ENCODE data around the gene CMC1. TPM values are rescaled to one million over a fixed set of nuclear protein-coding genes. Genes with fewer than 3 reads are reported as not detected.
"Not testable (repeated sequence)": the region's sequence is repeated elsewhere in the genome, so short reads cannot be mapped to it uniquely, and the experiment has no call there.

CMC1 gene, protein sequence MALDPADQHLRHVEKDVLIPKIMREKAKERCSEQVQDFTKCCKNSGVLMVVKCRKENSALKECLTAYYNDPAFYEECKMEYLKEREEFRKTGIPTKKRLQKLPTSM
- total RNA-seq (2014; rRNA removed; shearing (Covaris generic)): 18.8 and 21.3 TPM in 2 replicates
- polyA plus RNA-seq (2015; cell fraction: cytosol; rRNA removed): 23.6 and 32.8 TPM in 2 replicates
- polyA plus RNA-seq (2015; cell fraction: nucleus; rRNA removed): 24.8 and 29.2 TPM in 2 replicates

- DNase-seq (ENCODE audit: low read depth, low spot score): peak; percentile 97
- in situ Hi-C loops (cut with HindIII; ENCODE audit: low pct_unique_long_range_greater_than_20kb, low sequenced_read_pairs): no loop called here
Observed at GRCh38 chr3:28241221-28242160, at the start of gene CMC1. TSS of gene CMC1 (plus strand) at chr3:28241619. CDS start at chr3:28241794, 175 bp downstream.

GRCh38 chr3:28198161-28198560, 43.3 kb upstream of the CMC1 start:
- no peak for DNase-seq (ENCODE audit: low read depth, low spot score)
- in situ Hi-C loops (cut with HindIII; ENCODE audit: low pct_unique_long_range_greater_than_20kb, low sequenced_read_pairs): no loop called here

DNA sequence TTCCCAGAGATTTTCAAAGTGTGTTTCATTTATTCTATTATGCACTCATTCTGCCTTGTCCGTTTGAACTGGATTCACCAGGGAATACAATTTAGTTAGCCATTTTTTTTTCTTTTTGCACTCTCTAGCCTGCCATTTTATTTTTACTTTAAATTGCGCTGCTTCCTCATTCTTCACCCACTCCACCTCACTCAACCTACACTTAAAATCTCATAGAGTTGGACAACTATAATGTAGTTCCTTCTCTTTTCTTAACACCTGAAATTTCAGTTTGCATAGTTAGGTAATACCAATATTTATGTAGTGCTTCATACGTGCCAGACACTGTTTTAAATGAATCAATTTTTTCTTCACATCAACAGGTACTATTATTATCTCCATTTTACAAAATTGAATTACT, 42.4 kb upstream of the CMC1 start:
- in situ Hi-C loops (cut with HindIII; ENCODE audit: low pct_unique_long_range_greater_than_20kb, low sequenced_read_pairs): no loop called here
- no peak for DNase-seq (ENCODE audit: low read depth, low spot score)

DNA sequence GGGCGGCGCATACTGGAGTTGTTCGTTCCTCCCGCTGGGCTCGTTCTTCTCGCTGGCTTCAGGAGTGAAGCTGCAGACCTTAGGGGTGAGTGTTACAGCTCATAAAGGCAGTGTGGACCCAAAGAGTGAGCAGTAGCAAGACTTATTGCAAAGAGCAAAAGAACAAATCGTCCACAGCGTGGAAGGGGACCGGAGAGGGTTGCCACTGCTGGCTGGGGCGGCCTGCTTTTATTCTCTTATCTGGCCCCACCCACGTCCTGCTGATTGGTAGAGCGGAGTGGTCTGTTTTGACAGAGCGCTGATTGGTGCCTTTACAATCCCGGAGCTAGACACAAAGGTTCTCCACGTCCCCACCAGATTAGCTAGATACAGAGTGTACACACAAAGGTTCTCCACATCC, 41.8 kb upstream of the CMC1 start:
- in situ Hi-C loops (cut with HindIII; ENCODE audit: low pct_unique_long_range_greater_than_20kb, low sequenced_read_pairs); DNase-seq (ENCODE audit: low read depth, low spot score): not testable (repeated sequence)

DNA sequence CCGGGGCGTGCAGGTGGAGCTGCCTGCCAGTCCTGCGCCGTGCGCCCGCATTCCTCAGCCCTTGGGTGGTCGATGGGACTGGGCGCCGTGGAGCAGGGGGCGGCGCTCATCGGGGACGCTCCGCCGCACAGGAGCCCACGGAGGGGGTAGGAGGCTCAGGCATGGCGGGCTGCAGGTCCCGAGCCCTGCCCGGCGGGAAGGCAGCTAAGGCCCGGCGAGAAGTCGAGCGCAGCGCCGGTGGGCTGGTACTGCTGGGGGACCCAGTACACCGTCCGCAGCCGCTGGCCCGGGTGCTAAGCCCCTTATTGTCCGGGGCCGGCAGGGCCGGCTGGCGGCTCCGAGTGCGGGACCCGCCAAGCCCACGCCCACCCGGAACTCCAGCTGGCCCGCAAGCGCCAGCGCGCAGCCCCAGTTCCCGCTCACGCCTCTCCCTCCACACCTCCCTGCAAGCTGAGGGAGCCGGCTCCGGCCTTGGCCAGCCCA, 41.0 kb upstream of the CMC1 start:
- DNase-seq (ENCODE audit: low read depth, low spot score); in situ Hi-C loops (cut with HindIII; ENCODE audit: low pct_unique_long_range_greater_than_20kb, low sequenced_read_pairs): not testable (repeated sequence)

DNA sequence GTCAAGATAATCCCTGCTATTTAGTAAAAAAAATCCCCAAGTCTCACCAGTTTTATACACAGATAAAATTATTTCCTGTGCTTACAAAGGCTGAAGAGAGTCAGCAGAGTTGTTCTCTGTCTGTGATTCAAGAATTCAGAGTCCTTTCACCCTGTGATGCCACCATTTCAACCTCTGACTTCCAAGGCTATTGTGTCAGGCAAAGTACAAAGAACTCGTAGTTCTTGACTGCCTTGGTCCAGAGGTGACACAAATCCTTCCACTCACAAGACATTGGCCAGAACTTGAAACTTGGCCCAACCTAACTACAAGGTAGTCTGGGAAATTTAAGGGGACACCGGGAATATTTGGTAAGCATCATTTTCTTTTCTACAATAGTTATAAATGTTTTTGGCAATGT, 34.9 kb upstream of the CMC1 start:
- in situ Hi-C loops (cut with HindIII; ENCODE audit: low pct_unique_long_range_greater_than_20kb, low sequenced_read_pairs): no loop called here

GRCh38 chr3:28207000-28207733, 34.3 kb upstream of the CMC1 start:
- in situ Hi-C loops (cut with HindIII; ENCODE audit: low pct_unique_long_range_greater_than_20kb, low sequenced_read_pairs): no loop called here
- DNase-seq (ENCODE audit: low read depth, low spot score): no peak

More for the DNA sequence above, 34.9 kb upstream of the CMC1 start:
- DNase-seq (ENCODE audit: low read depth, low spot score): no peak

- no peak for DNase-seq (ENCODE audit: low read depth, low spot score)
- in situ Hi-C loops (cut with HindIII; ENCODE audit: low pct_unique_long_range_greater_than_20kb, low sequenced_read_pairs): no loop called here
Observed at GRCh38 chr3:28210968-28211713, 30.3 kb upstream of the CMC1 start.

- in situ Hi-C loops (cut with HindIII; ENCODE audit: low pct_unique_long_range_greater_than_20kb, low sequenced_read_pairs): no loop called here
- DNase-seq (ENCODE audit: low read depth, low spot score): no peak
Observed at GRCh38 chr3:28212681-28213080, 28.7 kb upstream of the CMC1 start.

- DNase-seq (ENCODE audit: low read depth, low spot score): no peak
- in situ Hi-C loops (cut with HindIII; ENCODE audit: low pct_unique_long_range_greater_than_20kb, low sequenced_read_pairs): no loop called here
Observed at GRCh38 chr3:28215407-28215806, 26.0 kb upstream of the CMC1 start.

- in situ Hi-C loops (cut with HindIII; ENCODE audit: low pct_unique_long_range_greater_than_20kb, low sequenced_read_pairs): no loop called here
- no peak for DNase-seq (ENCODE audit: low read depth, low spot score)
Observed at GRCh38 chr3:28218071-28218916, 23.1 kb upstream of the CMC1 start.

DNA sequence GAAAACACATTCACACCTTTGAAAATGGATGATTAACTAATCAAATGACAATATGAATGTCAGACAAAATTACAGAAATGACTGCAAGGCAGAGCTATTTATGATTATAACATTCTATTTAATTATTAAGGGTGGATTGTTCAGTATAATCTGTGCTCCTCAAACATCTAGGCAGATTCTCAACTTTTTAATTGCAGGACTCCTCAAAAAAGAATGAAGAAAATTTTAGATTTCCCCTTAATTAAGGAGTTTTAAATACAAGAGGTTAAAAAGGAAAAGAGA, 22.6 kb upstream of the CMC1 start:
- in situ Hi-C loops (cut with HindIII; ENCODE audit: low pct_unique_long_range_greater_than_20kb, low sequenced_read_pairs): no loop called here
- no peak for DNase-seq (ENCODE audit: low read depth, low spot score)

GRCh38 chr3:28224430-28224829, 17.0 kb upstream of the CMC1 start:
- in situ Hi-C loops (cut with HindIII; ENCODE audit: low pct_unique_long_range_greater_than_20kb, low sequenced_read_pairs): no loop called here
- DNase-seq (ENCODE audit: low read depth, low spot score): no peak

DNA sequence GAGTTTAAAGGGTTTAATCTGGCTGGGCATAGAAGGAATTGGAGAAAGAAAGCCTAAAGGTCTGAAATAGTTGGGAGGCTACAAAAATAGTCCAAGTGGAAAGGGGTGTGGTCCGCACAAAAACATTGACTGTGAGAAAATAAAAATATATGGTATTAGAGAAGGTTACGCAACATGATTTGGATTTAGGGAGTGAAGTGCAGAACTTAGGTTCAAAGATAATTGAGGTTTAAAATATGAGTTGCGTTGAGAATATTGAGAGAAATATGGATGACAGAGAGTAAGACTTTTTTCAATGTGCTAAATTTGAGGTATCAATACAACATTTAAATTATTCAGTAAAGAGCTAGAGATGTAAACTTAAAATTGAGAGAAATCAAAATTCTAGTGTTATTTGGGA, 15.4 kb upstream of the CMC1 start:
- in situ Hi-C loops (cut with HindIII; ENCODE audit: low pct_unique_long_range_greater_than_20kb, low sequenced_read_pairs): no loop called here
- DNase-seq (ENCODE audit: low read depth, low spot score): no peak

- no peak for DNase-seq (ENCODE audit: low read depth, low spot score)
- in situ Hi-C loops (cut with HindIII; ENCODE audit: low pct_unique_long_range_greater_than_20kb, low sequenced_read_pairs): no loop called here
Observed at GRCh38 chr3:28228623-28229022, 12.8 kb upstream of the CMC1 start.

- no peak for DNase-seq (ENCODE audit: low read depth, low spot score)
- in situ Hi-C loops (cut with HindIII; ENCODE audit: low pct_unique_long_range_greater_than_20kb, low sequenced_read_pairs): no loop called here
Observed at GRCh38 chr3:28232659-28233058, 8.8 kb upstream of the CMC1 start.

DNA sequence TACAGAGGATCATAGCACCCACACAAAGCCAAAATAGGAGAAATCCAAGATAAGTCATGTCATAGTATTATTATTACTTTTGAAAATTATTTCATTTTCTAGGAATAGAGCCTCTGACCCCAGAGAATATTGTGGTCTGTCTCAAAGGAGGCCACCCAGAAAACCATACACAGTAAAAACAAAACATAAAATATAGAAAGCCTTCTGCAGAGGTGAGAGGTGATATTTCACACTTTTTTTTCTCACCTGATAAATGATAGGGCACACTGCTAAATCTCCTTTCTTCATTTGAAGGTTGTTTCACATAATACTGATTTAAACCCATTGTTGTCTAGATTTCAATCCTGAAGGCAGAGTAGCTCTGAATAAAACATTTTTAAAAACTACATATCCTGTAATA, 7.0 kb upstream of the CMC1 start:
- no peak for DNase-seq (ENCODE audit: low read depth, low spot score)
- in situ Hi-C loops (cut with HindIII; ENCODE audit: low pct_unique_long_range_greater_than_20kb, low sequenced_read_pairs): no loop called here
